B cell (primary cell): ENCODE measurements around the gene ZBTB24. TPM values are rescaled to one million over a fixed set of nuclear protein-coding genes. Genes with fewer than 3 reads are reported as not detected.

ENCODE experiments used
- ATAC-seq: fragments of 200-7000 bp; cut with Tn5 transposase; one replicate; pipeline ENCODE4 v1.10.0; 2021; ENCODE audit warnings: low read depth, mild to moderate bottlenecking, moderate number of reproducible peaks, moderate library complexity
- CTCF ChIA-PET: fragments of 350-600 bp; sonication (Branson Sonifier 250); formaldehyde crosslinking; loops from one replicate; lab custom pipeline; 2021; ENCODE audit warnings: antibody characterized with exemption, inconsistent platforms; lab: Charles Lee
- POLR2A ChIA-PET: fragments of 350-600 bp; sonication (Branson Sonifier 250); formaldehyde crosslinking; loops from one replicate; lab custom pipeline; 2021; ENCODE audit warnings: antibody characterized with exemption; lab: Charles Lee
- DNase-seq: peaks from one replicate; pipeline ENCODE4 v3.0.0; 2013
- H2AFZ ChIP-seq: 2 replicates; pipeline ENCODE4 v1.6.1; 2012; ENCODE audit warnings: mild to moderate bottlenecking, low read depth, low read length; ENCODE audit not compliant: insufficient read depth, poor library complexity, severe bottlenecking
- H3K27ac ChIP-seq, 2 donors: 1 replicate in 1 of 2; 2 replicates in 1 of 2; pipeline ENCODE4 v1.5.1; 2012 to 2013; ENCODE audit warnings: low read length in 2 of 2, mild to moderate bottlenecking in 2 of 2, moderate library complexity in 1 of 2
- H3K27me3 ChIP-seq, 4 experiments: fragments of 200-600 bp in 1 of 4; sonication (generic) in 1 of 4; replicated peaks in 1 of 4; 1 replicate in 2 of 4; 2 replicates in 2 of 4; pipeline versions ENCODE4 v1.6.1 to v1.7.0; 2013 to 2016; ENCODE audit warnings: low read length in 3 of 4, mild to moderate bottlenecking in 2 of 4, mixed read lengths in 1 of 4, moderate library complexity in 1 of 4; ENCODE audit not compliant: insufficient read depth in 4 of 4, control insufficient read depth in 3 of 4; ENCODE audit errors: control extremely low read depth in 1 of 4
- H3K36me3 ChIP-seq, 2 experiments: replicated peaks in 1 of 2; 1 replicate in 1 of 2; 2 replicates in 1 of 2; pipeline versions ENCODE4 v1.6.1 to v1.7.1; 2013; ENCODE audit warnings: low read length in 1 of 2; ENCODE audit not compliant: insufficient read depth in 2 of 2, control insufficient read depth in 1 of 2; ENCODE audit errors: control extremely low read depth in 1 of 2, extremely low read depth in 1 of 2
- H3K4me1 ChIP-seq, 2 donors: fragments of 200-600 bp in 1 of 2; sonication (generic) in 1 of 2; 1 replicate in 1 of 2; 2 replicates in 1 of 2; pipeline versions ENCODE4 v1.5.1 to v1.6.1; 2013 to 2017; ENCODE audit warnings: low read length in 2 of 2; ENCODE audit not compliant: control insufficient read depth in 2 of 2, insufficient read depth in 2 of 2
- H3K4me2 ChIP-seq: replicated peaks from 2 replicates; pipeline ENCODE3; 2012; ENCODE audit warnings: mild to moderate bottlenecking, low read depth, low read length; ENCODE audit not compliant: poor library complexity, severe bottlenecking
- H3K4me3 ChIP-seq, 5 experiments: fragments of 200-600 bp in 1 of 5; sonication (generic) in 1 of 5; 1 replicate in 3 of 5; 2 replicates in 2 of 5; pipeline versions ENCODE4 v1.5.1 to v1.7.0; 2011 to 2016; ENCODE audit warnings: low read length in 4 of 5, mild to moderate bottlenecking in 4 of 5, low read depth in 2 of 5, control low read depth in 1 of 5, moderate library complexity in 1 of 5; ENCODE audit not compliant: insufficient read depth in 1 of 5; ENCODE audit errors: control extremely low read depth in 1 of 5, extremely low read depth in 1 of 5
- H3K79me2 ChIP-seq: fragments of 200-600 bp; sonication (generic); one replicate; pipeline ENCODE4 v1.6.0; 2016; ENCODE audit warnings: low read length; ENCODE audit not compliant: control insufficient read depth, insufficient read depth
- H3K9ac ChIP-seq: fragments of 200-600 bp; sonication (generic); 2 replicates; pipeline ENCODE4 v1.6.1; 2017; ENCODE audit warnings: mild to moderate bottlenecking, low read length, moderate library complexity
- H3K9me3 ChIP-seq, 3 donors: one replicate each; pipeline versions ENCODE4 v1.6.1 to v1.7.1; 2013; ENCODE audit warnings: low read length in 2 of 3; ENCODE audit not compliant: control insufficient read depth in 2 of 3, insufficient read depth in 1 of 3; ENCODE audit errors: control extremely low read depth in 1 of 3
- H4K20me1 ChIP-seq: 2 replicates; pipeline ENCODE4 v1.6.0; 2012; ENCODE audit warnings: mild to moderate bottlenecking, low read length; ENCODE audit not compliant: insufficient read depth, control insufficient read depth, poor library complexity, severe bottlenecking
- H3K27ac Mint-ChIP-seq: one replicate; pipeline ENCODE4 v1.8.0; 2021; ENCODE audit warnings: mixed read lengths
- H3K27me3 Mint-ChIP-seq: one replicate; pipeline ENCODE4 v1.8.0; 2021; ENCODE audit warnings: mixed read lengths
- H3K4me1 Mint-ChIP-seq: one replicate; pipeline ENCODE4 v1.8.0; 2021; ENCODE audit warnings: mixed read lengths
- H3K4me3 Mint-ChIP-seq: one replicate; pipeline ENCODE4 v1.8.0; 2021; ENCODE audit warnings: mixed read lengths
- H3K9me3 Mint-ChIP-seq: one replicate; pipeline ENCODE4 v1.8.0; 2022; ENCODE audit warnings: mixed read lengths; ENCODE audit not compliant: insufficient read depth
- CTCF ChIP-seq: fragments of 200-600 bp; IDR thresholded peaks from one replicate; pipeline ENCODE4 v1.8.0; 2022; ENCODE audit warnings: antibody characterized with exemption, mild to moderate bottlenecking
- EZH2 ChIP-seq: IDR thresholded peaks from 2 replicates; pipeline ENCODE4 v1.6.1; 2012; ENCODE audit warnings: borderline replicate concordance, low read depth, mild to moderate bottlenecking, moderate library complexity, low read length; ENCODE audit not compliant: insufficient read depth, poor library complexity, severe bottlenecking
- WGBS: methylation state at CpG from one replicate; pipeline ENCODE4 v1.1.5; 2013; ENCODE audit warnings: missing lambda C conversion rate; ENCODE audit not compliant: insufficient coverage; 5-methylcytosine and 5-hydroxymethylcytosine counted together
- intact Hi-C: fragments of 100-400 bp; cut with micrococcal nuclease; formaldehyde crosslinking; loops from one replicate; pipeline ENCODE4 v1.10.0; 2022
- polyA plus RNA-seq: library from polyadenylated mRNA; depleted of rRNA; stranded (reverse); fragments of >200 nt; gene quantifications from 2 replicates; pipeline ENCODE4 v1.2.3, GENCODE V29; 2012
- total RNA-seq, 2 donors: library from RNA; stranded (reverse); fragments of 120-200 nt in 1 of 2; gene quantifications; 1 replicate in 1 of 2; 2 replicates in 1 of 2; pipeline versions ENCODE4 v1.2.3 to v1.2.4, GENCODE V29; 2013 to 2022

The ZBTB24 gene
- total and polyA plus RNA-seq, 2 donors (not counting 1 experiment from before 2014, with no cell fraction given) = 10.6 to 31.4 TPM

- Histone ChIP-seq H3K9me3 (no peaks in the 10 kb centered on the region), H3K27me3 (no peaks in the 10 kb centered on the region), H3K4me2 (no peak overlapping the region), H4K20me1 (peaks cover 54% of the 10 kb centered on the region), H3K79me2 (peaks cover 82% of the 10 kb centered on the region), H3K36me3 (peaks cover 0 to 89% of the 10 kb centered on the region in 2 experiments), H3K4me3 (no peak overlapping the region), H3K9ac (no peak overlapping the region), H3K4me1 (peaks cover 14 to 19% of the 10 kb centered on the region in 2 donors), H3K27ac (no peak overlapping the region), H2AFZ (no peak overlapping the region)
- TF ChIP-seq EZH2 (no peak), CTCF (no peak)
- DNase-seq = no peak
- H3K27me3 Mint-ChIP-seq = no peaks in the 10 kb centered on the region
- H3K27ac Mint-ChIP-seq = no peak overlapping the region
- H3K9me3 Mint-ChIP-seq = no peaks in the 10 kb centered on the region
- intact Hi-C loops = no loop called here
- ChIA-PET POLR2A (no interaction called here), CTCF (no interaction called here)
- H3K4me3 Mint-ChIP-seq = no peak overlapping the region
- H3K4me1 Mint-ChIP-seq = peaks cover 52% of the 10 kb centered on the region
- WGBS = 98% methylated on average over 6 of the region's 6 CpGs
- ATAC-seq = no peak
These were observed 15.3 kb downstream of the ZBTB24 start for GRCh38 chr6:109467696-109468095.

GRCh38 chr6:109466212-109466923 is 16.7 kb downstream of the ZBTB24 start:
- H3K27me3 Mint-ChIP-seq = no peaks in the 10 kb centered on the region
- peaks cover 47% of the 10 kb centered on the region for H3K4me1 Mint-ChIP-seq
- H3K4me2 ChIP-seq = no peak overlapping the region
- H2AFZ ChIP-seq = no peak overlapping the region
- H3K9me3 ChIP-seq = peaks cover 0 to under 1% (median 0%) of the 10 kb centered on the region in 3 donors
- no peak overlapping the region for H3K4me3 Mint-ChIP-seq
- peaks cover under 1 to 5% of the 10 kb centered on the region in 2 donors for H3K4me1 ChIP-seq
- peaks cover 69% of the 10 kb centered on the region for H3K79me2 ChIP-seq
- H3K27ac Mint-ChIP-seq = peak overlapping the region; percentile 7
- DNase-seq (no peak), ATAC-seq (no peak)
- ChIA-PET CTCF (no interaction called here), POLR2A (interaction anchor here (1.5 kb wide), 1 partner anchor 10 kb away, joined by 5 read pairs; the partner anchor contains the start of gene MICAL1)
- peaks cover 40% of the 10 kb centered on the region for H4K20me1 ChIP-seq
- peaks cover 0 to 93% of the 10 kb centered on the region in 2 experiments for H3K36me3 ChIP-seq
- H3K27me3 ChIP-seq = no peaks in the 10 kb centered on the region
- H3K4me3 ChIP-seq = no peak overlapping the region
- TF ChIP-seq EZH2 = no peak
- TF ChIP-seq CTCF = no peak
- 97% methylated on average over 5 of the region's 7 CpGs for WGBS
- no peak overlapping the region for H3K9ac ChIP-seq
- intact Hi-C loops = no loop called here
- no peaks in the 10 kb centered on the region for H3K9me3 Mint-ChIP-seq
- H3K27ac ChIP-seq = no peak overlapping the region
